ENCODE data around the gene RSPH3.

- no peak for TF ChIP-seq POLR2A (IDR thresholded peaks at IDR 0.05)
- no peak for TF ChIP-seq CTCF (IDR thresholded peaks at IDR 0.05)
These were observed 7.5 kb upstream of the RSPH3 start for GRCh38 chr6:159007510-159007909.
